HG02571 (cell line): ENCODE measurements around the gene THAP8.

Experiments
- ATAC-seq: cut with Tn5 transposase; IDR thresholded peaks from one replicate; pipeline ENCODE4 v1.9.1; 2021; ENCODE audit warnings: mild to moderate bottlenecking, moderate library complexity; ENCODE audit not compliant: unreplicated experiment

Gene THAP8

DNA sequence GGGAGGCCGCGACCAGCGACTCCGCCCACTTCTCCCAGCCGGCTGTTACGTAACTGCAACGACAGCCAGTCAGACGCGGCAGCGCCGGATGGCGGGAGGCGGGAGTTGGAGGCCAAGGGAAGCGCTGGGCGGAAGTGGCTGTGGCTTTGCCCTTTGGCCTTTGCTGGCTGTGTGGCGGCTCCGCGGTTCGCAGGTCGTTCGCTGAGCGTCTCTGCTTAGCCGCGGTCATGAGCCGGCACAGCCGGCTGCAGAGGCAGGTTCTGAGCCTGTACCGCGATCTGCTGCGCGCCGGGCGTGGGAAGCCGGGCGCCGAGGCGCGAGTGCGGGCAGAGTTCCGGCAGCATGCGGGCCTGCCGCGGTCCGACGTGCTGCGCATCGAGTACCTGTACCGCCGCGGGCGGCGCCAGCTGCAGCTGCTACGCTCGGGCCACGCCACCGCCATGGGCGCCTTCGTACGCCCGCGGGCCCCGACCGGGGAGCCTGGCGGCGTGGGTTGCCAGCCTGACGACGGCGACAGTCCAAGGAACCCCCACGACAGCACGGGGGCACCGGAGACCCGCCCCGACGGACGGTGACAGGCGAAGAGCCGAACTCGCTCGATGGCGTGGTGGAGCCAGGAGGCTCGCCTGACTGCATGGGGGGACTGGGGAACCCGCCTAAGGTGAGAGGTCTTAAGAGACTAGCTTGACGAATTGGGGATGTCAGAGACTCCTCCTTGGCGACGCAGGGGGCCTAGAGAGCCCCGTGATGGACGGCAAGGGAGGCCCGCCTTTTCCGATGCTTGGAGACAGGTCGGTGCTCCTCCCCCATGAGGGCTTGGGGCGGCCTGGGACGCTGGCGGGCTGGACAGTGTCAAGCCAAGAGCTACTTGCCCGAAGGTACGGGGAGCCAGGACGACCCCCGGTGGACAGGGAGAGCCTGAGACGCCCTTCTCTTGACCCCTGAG, 58.8 kb downstream of the THAP8 start, which contains the start of gene SDHAF1:
Gene SDHAF1, plus strand, starts transcription at position 141 of the 946 bp plus-strand sequence. Its CDS starts 87 bp downstream, at position 228.
- peak; percentile 77 for ATAC-seq

- ATAC-seq, result no peak
Measured at GRCh38 chr19:35993923-35994598, 60.0 kb downstream of the THAP8 start.

- no peak for ATAC-seq
Measured at GRCh38 chr19:35992907-35993765, 60.9 kb downstream of the THAP8 start.

GRCh38 chr19:35991731-35992450, 62.2 kb downstream of the THAP8 start:
- ATAC-seq, result no peak

GRCh38 chr19:35990771-35991730, 63.0 kb downstream of the THAP8 start:
- ATAC-seq, result no peak

GRCh38 chr19:35990156-35990555, 63.9 kb downstream of the THAP8 start:
- ATAC-seq, result no peak

DNA sequence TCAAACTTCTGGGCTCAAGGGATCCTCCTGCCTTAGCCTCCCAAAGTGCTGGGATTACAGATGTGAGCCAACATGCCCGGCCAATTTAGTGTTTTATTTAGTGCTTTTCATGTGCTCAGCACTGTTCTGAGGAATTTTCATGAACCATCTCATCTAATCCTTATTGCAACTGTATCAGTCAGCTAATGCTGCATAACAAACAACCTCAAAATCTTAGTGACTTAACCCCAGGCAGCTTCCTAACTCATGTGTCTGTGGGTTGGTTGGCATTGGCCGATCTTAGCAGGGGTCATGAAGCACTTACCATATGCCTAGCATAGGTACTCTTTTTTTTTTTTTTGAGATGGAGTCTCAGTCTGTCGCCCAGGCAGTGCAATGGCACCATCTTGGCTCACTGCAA, 65.3 kb downstream of the THAP8 start:
- no peak for ATAC-seq

DNA sequence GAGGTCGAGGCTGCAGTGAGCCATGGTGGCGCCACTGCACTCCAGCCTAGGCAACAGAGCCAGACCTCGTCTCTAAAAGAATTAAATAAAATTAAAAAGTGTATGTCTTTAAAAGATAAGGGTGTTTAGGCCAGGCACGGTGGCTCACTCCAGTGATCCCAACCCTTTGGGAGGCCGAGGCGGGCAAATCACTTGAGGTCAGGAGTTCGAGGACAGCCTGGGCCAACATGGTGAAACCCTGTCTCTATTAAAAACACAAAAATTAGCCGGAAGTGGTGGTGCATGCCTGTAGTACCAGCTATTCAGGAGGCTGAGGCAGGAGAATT, 66.6 kb downstream of the THAP8 start:
- ATAC-seq, result no peak

- ATAC-seq, result no peak
Measured at GRCh38 chr19:35986664-35987570, 67.2 kb downstream of the THAP8 start.

DNA sequence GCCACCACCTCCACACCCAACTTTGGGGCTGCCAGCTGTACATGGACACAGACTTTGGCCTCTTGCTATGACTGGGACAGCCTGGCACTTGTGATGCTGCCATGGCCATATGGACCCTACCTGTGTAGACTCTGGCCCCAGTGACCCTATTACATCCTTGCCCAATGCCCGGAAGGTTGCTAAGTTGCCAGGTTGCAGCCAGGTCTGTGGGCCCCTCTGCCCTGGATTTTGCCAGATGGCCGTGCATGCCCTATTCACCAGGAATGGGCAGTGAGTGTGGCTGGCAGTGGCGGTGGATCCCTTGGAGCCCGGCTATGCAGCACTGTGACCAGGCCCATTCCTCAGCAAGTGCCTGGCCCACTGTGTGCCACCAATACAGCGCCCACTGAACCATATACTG, 68.0 kb downstream of the THAP8 start:
- ATAC-seq, result no peak
